ENCODE data around the gene BCKDHB.

- TF ChIP-seq CTCF (IDR thresholded peaks at IDR 0.05; ENCODE audit: extremely low read depth in 1 of 2, insufficient read depth in 1 of 2, low read depth in 1 of 2, low read length in 2 of 2) (no peak), GATA2 (IDR thresholded peaks at IDR 0.05; ENCODE audit: insufficient read depth, insufficient read length, low read depth, low read length) (no peak)
These were observed 126.8 kb downstream of the BCKDHB start for GRCh38 chr6:80233262-80233661.

All from endothelial cell of umbilical vein (primary cell).